ENCODE data around the gene PSPC1.

The PSPC1 gene

GRCh38 chr13:19764237-19764636 is 18.5 kb downstream of the PSPC1 start:
- TF ChIP-seq CTCF (IDR thresholded peaks at IDR 0.05; ENCODE audit: low read depth, low read length, missing control alignments), result no peak
- H3K4me3 ChIP-seq (replicated peaks; ENCODE audit: low read depth, low read length), result no peak overlapping the region
- DNase-seq (ENCODE audit: extremely low read depth, low read depth), result no peak

GRCh38 chr13:19763618-19764017 is 19.1 kb downstream of the PSPC1 start:
- no peak overlapping the region for H3K4me3 ChIP-seq (replicated peaks; ENCODE audit: low read depth, low read length)
- TF ChIP-seq CTCF (IDR thresholded peaks at IDR 0.05; ENCODE audit: low read depth, low read length, missing control alignments), result no peak
- DNase-seq (ENCODE audit: extremely low read depth, low read depth), result no peak

GRCh38 chr13:19759669-19760068 is 23.1 kb downstream of the PSPC1 start:
- TF ChIP-seq CTCF (IDR thresholded peaks at IDR 0.05; ENCODE audit: low read depth, low read length, missing control alignments), result no peak
- no peak overlapping the region for H3K4me3 ChIP-seq (replicated peaks; ENCODE audit: low read depth, low read length)
- no peak for DNase-seq (ENCODE audit: extremely low read depth, low read depth)

GRCh38 chr13:19742643-19743042 is 40.1 kb downstream of the PSPC1 start:
- TF ChIP-seq CTCF (IDR thresholded peaks at IDR 0.05; ENCODE audit: low read depth, low read length, missing control alignments), result no peak
- H3K4me3 ChIP-seq (replicated peaks; ENCODE audit: low read depth, low read length), result no peak overlapping the region
- DNase-seq (ENCODE audit: extremely low read depth, low read depth), result no peak

GRCh38 chr13:19737844-19738557 is 44.7 kb downstream of the PSPC1 start:
- DNase-seq (ENCODE audit: extremely low read depth, low read depth), result no peak
- no peak for TF ChIP-seq CTCF (IDR thresholded peaks at IDR 0.05; ENCODE audit: low read depth, low read length, missing control alignments)
- H3K4me3 ChIP-seq (replicated peaks; ENCODE audit: low read depth, low read length), result no peak overlapping the region

GRCh38 chr13:19726611-19727010 is 56.1 kb downstream of the PSPC1 start:
- no peak for TF ChIP-seq CTCF (IDR thresholded peaks at IDR 0.05; ENCODE audit: low read depth, low read length, missing control alignments)
- no peak for DNase-seq (ENCODE audit: extremely low read depth, low read depth)
- H3K4me3 ChIP-seq (replicated peaks; ENCODE audit: low read depth, low read length), result no peak overlapping the region

- DNase-seq (ENCODE audit: extremely low read depth, low read depth), result no peak
- no peak for TF ChIP-seq CTCF (IDR thresholded peaks at IDR 0.05; ENCODE audit: low read depth, low read length, missing control alignments)
- no peak overlapping the region for H3K4me3 ChIP-seq (replicated peaks; ENCODE audit: low read depth, low read length)
Observed at GRCh38 chr13:19725320-19725719, 57.4 kb downstream of the PSPC1 start.
